Smooth muscle cell (in vitro differentiated cells): ENCODE measurements around the gene MORC2. TPM values are rescaled to one million over a fixed set of nuclear protein-coding genes. Genes with fewer than 3 reads are reported as not detected.

ENCODE experiments used
- DNase-seq: peaks from one replicate; lab custom pipeline; 2025; ENCODE audit not compliant: unreplicated experiment; lab: John Stamatoyannopoulos, UW
- H2AFZ ChIP-seq: fragments of 200-600 bp; sonication (generic); 2 replicates; pipeline ENCODE4 v1.6.0; 2016; ENCODE audit warnings: antibody characterized with exemption, low read depth, mild to moderate bottlenecking
- H3F3A ChIP-seq: fragments of 200-600 bp; sonication (generic); 2 replicates; pipeline ENCODE4 v1.6.0; 2017; ENCODE audit warnings: antibody characterized with exemption, low read depth
- H3K27ac ChIP-seq: fragments of 200-600 bp; sonication (generic); 2 replicates; pipeline ENCODE4 v1.5.1; 2016; ENCODE audit warnings: low read depth, mild to moderate bottlenecking
- H3K27me3 ChIP-seq: fragments of 200-600 bp; sonication (generic); 2 replicates; pipeline ENCODE4 v1.6.1; 2016; ENCODE audit warnings: low read depth, mild to moderate bottlenecking
- H3K36me3 ChIP-seq: fragments of 200-600 bp; sonication (generic); 2 replicates; pipeline ENCODE4 v1.5.1; 2016; ENCODE audit warnings: low read depth
- H3K4me1 ChIP-seq: fragments of 200-600 bp; sonication (generic); 2 replicates; pipeline ENCODE4 v1.5.1; 2016; ENCODE audit warnings: low read depth
- H3K4me2 ChIP-seq: fragments of 200-600 bp; sonication (generic); 2 replicates; pipeline ENCODE4 v1.6.0; 2016; ENCODE audit warnings: mild to moderate bottlenecking
- H3K4me3 ChIP-seq: fragments of 200-600 bp; sonication (generic); 2 replicates; pipeline ENCODE4 v1.5.1; 2016; ENCODE audit warnings: mild to moderate bottlenecking
- H3K79me2 ChIP-seq: fragments of 200-600 bp; sonication (generic); 2 replicates; pipeline ENCODE4 v1.6.0; 2016; ENCODE audit warnings: low read depth, mild to moderate bottlenecking
- H3K9ac ChIP-seq: fragments of 200-600 bp; sonication (generic); 2 replicates; pipeline ENCODE4 v1.6.0; 2016; ENCODE audit warnings: low read depth
- H3K9me3 ChIP-seq: fragments of 200-600 bp; sonication (generic); replicated peaks from 2 replicates; pipeline ENCODE4 v1.5.1; 2016; ENCODE audit warnings: low read depth
- H4K20me1 ChIP-seq: fragments of 200-600 bp; sonication (generic); 2 replicates; pipeline ENCODE4 v1.6.0; 2016; ENCODE audit warnings: low read depth
- CTCF ChIP-seq: fragments of 200-600 bp; sonication (generic); IDR thresholded peaks from 2 replicates; pipeline ENCODE4 v1.5.1; 2017; ENCODE audit warnings: borderline replicate concordance, mild to moderate bottlenecking, antibody characterized with exemption; ENCODE audit not compliant: insufficient read depth, poor library complexity, severe bottlenecking
- WGBS: methylation state at CpG from one replicate; pipeline ENCODE4 v1.1.7; 2016; ENCODE audit warnings: low lambda C conversion rate; 5-methylcytosine and 5-hydroxymethylcytosine counted together
- polyA plus RNA-seq: library from polyadenylated mRNA; unstranded; fragments of >200 nt; fragmentation: Nextera tagmentation; extraction: Ambion mirVana; gene quantifications from 2 replicates; pipeline ENCODE4 v1.2.1, GENCODE V29; 2016
- total RNA-seq: library from RNA; depleted of rRNA; stranded (reverse); fragments of >200 nt; gene quantifications from 2 replicates; pipeline ENCODE4 v1.2.3, GENCODE V29; 2014

MORC2 gene
- total and polyA plus RNA-seq, 2 experiments from 2014 or later, result 22.0 to 42.9 TPM

- Histone ChIP-seq H3K9me3 (no peaks in the 10 kb centered on the region), H4K20me1 (peaks cover 26% of the 10 kb centered on the region), H3K27me3 (no peaks in the 10 kb centered on the region), H2AFZ (no peak overlapping the region), H3K9ac (no peak overlapping the region), H3K4me1 (peaks cover 22% of the 10 kb centered on the region), H3K36me3 (peaks cover 26% of the 10 kb centered on the region), H3K4me3 (no peak overlapping the region), H3K79me2 (peaks cover 3% of the 10 kb centered on the region), H3K27ac (peak overlapping the region; percentile 67), H3K4me2 (no peak overlapping the region), H3F3A (no peaks in the 10 kb centered on the region)
- 83% methylated on average over 2 of the region's 2 CpGs for WGBS
- no peak for DNase-seq
- no peak for TF ChIP-seq CTCF
Observed at GRCh38 chr22:30945653-30946052, 22.9 kb downstream of the MORC2 start.

- Histone ChIP-seq H3K9ac (no peak overlapping the region), H4K20me1 (peaks cover 26% of the 10 kb centered on the region), H3K9me3 (no peaks in the 10 kb centered on the region), H3K4me3 (no peak overlapping the region), H3K27ac (peak overlapping the region; percentile 67), H3K27me3 (no peaks in the 10 kb centered on the region), H3K4me1 (peaks cover 22% of the 10 kb centered on the region), H3K36me3 (peaks cover 26% of the 10 kb centered on the region), H3K79me2 (peaks cover 3% of the 10 kb centered on the region), H3F3A (no peaks in the 10 kb centered on the region), H2AFZ (no peak overlapping the region), H3K4me2 (no peak overlapping the region)
- TF ChIP-seq CTCF, result no peak
- 93% methylated on average over 4 of the region's 4 CpGs for WGBS
- DNase-seq, result no peak
Observed at GRCh38 chr22:30944986-30945385, 23.6 kb downstream of the MORC2 start.

- H3K4me1 ChIP-seq, result peaks cover 21% of the 10 kb centered on the region
- no peak overlapping the region for H3K9ac ChIP-seq
- peaks cover 38% of the 10 kb centered on the region for H3K36me3 ChIP-seq
- peaks cover 23% of the 10 kb centered on the region for H4K20me1 ChIP-seq
- H3F3A ChIP-seq, result no peaks in the 10 kb centered on the region
- no peaks in the 10 kb centered on the region for H3K9me3 ChIP-seq
- peaks cover 3% of the 10 kb centered on the region for H3K79me2 ChIP-seq
- H3K27ac ChIP-seq, result no peak overlapping the region
- H2AFZ ChIP-seq, result no peak overlapping the region
- DNase-seq, result no peak
- no peak for TF ChIP-seq CTCF
- H3K4me3 ChIP-seq, result no peak overlapping the region
- no peaks in the 10 kb centered on the region for H3K27me3 ChIP-seq
- no peak overlapping the region for H3K4me2 ChIP-seq
- WGBS, result 96% methylated on average over 3 of the region's 3 CpGs
Observed at GRCh38 chr22:30943368-30943767, 25.2 kb downstream of the MORC2 start.

- no peak overlapping the region for H3K4me2 ChIP-seq
- no peak for DNase-seq
- H3K9me3 ChIP-seq, result no peaks in the 10 kb centered on the region
- peaks cover 11% of the 10 kb centered on the region for H4K20me1 ChIP-seq
- no peak overlapping the region for H2AFZ ChIP-seq
- peaks cover 3% of the 10 kb centered on the region for H3K4me1 ChIP-seq
- H3K4me3 ChIP-seq, result no peak overlapping the region
- H3K27me3 ChIP-seq, result no peaks in the 10 kb centered on the region
- no peak for TF ChIP-seq CTCF
- H3K9ac ChIP-seq, result no peak overlapping the region
- H3K36me3 ChIP-seq, result peaks cover 41% of the 10 kb centered on the region
- 98% methylated on average over 11 of the region's 11 CpGs for WGBS
- H3K27ac ChIP-seq, result no peak overlapping the region
- H3K79me2 ChIP-seq, result peaks cover 3% of the 10 kb centered on the region
- no peaks in the 10 kb centered on the region for H3F3A ChIP-seq
Observed at GRCh38 chr22:30941363-30941740, 27.2 kb downstream of the MORC2 start.
